Measurements from ENCODE around the gene RIPOR2.
"Not testable (repeated sequence)": the region's sequence is repeated elsewhere in the genome, so short reads cannot be mapped to it uniquely, and the experiment has no call there.

The RIPOR2 gene

GRCh38 chr6:24924580-24925356, 11.0 kb downstream of the RIPOR2 start:
- no peak for DNase-seq

- no peak for DNase-seq
Measured at GRCh38 chr6:24923885-24924401, 11.8 kb downstream of the RIPOR2 start.

- no peak for DNase-seq
Measured at GRCh38 chr6:24922814-24923213, 12.9 kb downstream of the RIPOR2 start.

- DNase-seq, result no peak
Measured at GRCh38 chr6:24922170-24922569, 13.6 kb downstream of the RIPOR2 start.

GRCh38 chr6:24920136-24920535, 15.6 kb downstream of the RIPOR2 start:
- no peak for DNase-seq

GRCh38 chr6:24919056-24919892, 16.5 kb downstream of the RIPOR2 start:
- peak; percentile 87 for DNase-seq

- no peak for DNase-seq
Measured at GRCh38 chr6:24918641-24919055, 17.1 kb downstream of the RIPOR2 start.

- no peak for DNase-seq
Measured at GRCh38 chr6:24916496-24916895, 19.3 kb downstream of the RIPOR2 start.

GRCh38 chr6:24915641-24916040, 20.1 kb downstream of the RIPOR2 start:
- DNase-seq, result no peak

GRCh38 chr6:24914082-24914481, 21.7 kb downstream of the RIPOR2 start:
- DNase-seq, result not testable (repeated sequence)

GRCh38 chr6:24911796-24912382, 23.9 kb downstream of the RIPOR2 start:
- DNase-seq, result no peak

- peak; percentile 47 for DNase-seq
Measured at GRCh38 chr6:24910961-24911725, 24.6 kb downstream of the RIPOR2 start.

GRCh38 chr6:24910331-24910960, 25.3 kb downstream of the RIPOR2 start:
- DNase-seq, result no peak

- DNase-seq, result no peak
Measured at GRCh38 chr6:24909241-24910216, 26.2 kb downstream of the RIPOR2 start.

GRCh38 chr6:24908650-24909035, 27.1 kb downstream of the RIPOR2 start:
- no peak for DNase-seq

GRCh38 chr6:24907919-24908649, 27.7 kb downstream of the RIPOR2 start:
- DNase-seq, result no peak

- DNase-seq, result no peak
Measured at GRCh38 chr6:24906314-24906713, 29.4 kb downstream of the RIPOR2 start.

- DNase-seq, result no peak
Measured at GRCh38 chr6:24905483-24905882, 30.3 kb downstream of the RIPOR2 start.

- DNase-seq, result no peak
Measured at GRCh38 chr6:24903681-24904080, 32.1 kb downstream of the RIPOR2 start.

- no peak for DNase-seq
Measured at GRCh38 chr6:24902782-24903181, 33.0 kb downstream of the RIPOR2 start.

All from NCI-H1436 (cell line).